Measurements from ENCODE around the gene NRG3. TPM values are rescaled to one million over a fixed set of nuclear protein-coding genes. Genes with fewer than 3 reads are reported as not detected.

NRG3 gene
- total RNA-seq, 2 experiments from 2014 or later: not detected

- ATAC-seq (ENCODE audit: poor library complexity) (no peak), DNase-seq (no peak)
- ChIA-PET CTCF (no interaction called here), POLR2A (no interaction called here)
- H3K9me3 ChIP-seq (ENCODE audit: control insufficient read depth in 1 of 2, insufficient read depth in 1 of 2, low read length in 2 of 2): no peaks in the 10 kb centered on the region
- H3K4me3 Mint-ChIP-seq: no peak overlapping the region
- H3K27ac Mint-ChIP-seq: no peak overlapping the region
- H3K9me3 Mint-ChIP-seq: peaks cover 9% of the 10 kb centered on the region
- H3K4me3 ChIP-seq (ENCODE audit: low read length): no peak overlapping the region
- intact Hi-C loops (cut with DNase I, micrococcal nuclease): no loop called here
- no peaks in the 10 kb centered on the region for H3K36me3 ChIP-seq (ENCODE audit: insufficient read depth, low read length)
- no peaks in the 10 kb centered on the region for H3K27me3 ChIP-seq (ENCODE audit: control insufficient read depth in 1 of 2, insufficient read depth in 2 of 2, low read length in 2 of 2)
- TF ChIP-seq CTCF (IDR thresholded peaks at IDR 0.05): no peak
- no peaks in the 10 kb centered on the region for H3K4me1 Mint-ChIP-seq (ENCODE audit: low read depth)
- no peaks in the 10 kb centered on the region for H3K27me3 Mint-ChIP-seq
- H3K36me3 Mint-ChIP-seq (ENCODE audit: low read depth): no peaks in the 10 kb centered on the region
- H3K4me1 ChIP-seq (ENCODE audit: insufficient read depth, low read length): no peaks in the 10 kb centered on the region
- no peak overlapping the region for H3K27ac ChIP-seq (ENCODE audit: low read depth in 1 of 2, low read length in 2 of 2)
Observed at GRCh38 chr10:82072124-82072523, 197.1 kb downstream of the NRG3 start.

GRCh38 chr10:82075605-82076004, 200.6 kb downstream of the NRG3 start:
- H3K27ac Mint-ChIP-seq: no peak overlapping the region
- ATAC-seq (ENCODE audit: poor library complexity): no peak
- Histone ChIP-seq H3K27ac (ENCODE audit: low read depth in 1 of 2, low read length in 2 of 2) (no peak overlapping the region), H3K4me3 (ENCODE audit: low read length) (no peak overlapping the region), H3K4me1 (ENCODE audit: insufficient read depth, low read length) (no peaks in the 10 kb centered on the region), H3K36me3 (ENCODE audit: insufficient read depth, low read length) (no peaks in the 10 kb centered on the region), H3K27me3 (ENCODE audit: control insufficient read depth in 1 of 2, insufficient read depth in 2 of 2, low read length in 2 of 2) (no peaks in the 10 kb centered on the region), H3K9me3 (ENCODE audit: control insufficient read depth in 1 of 2, insufficient read depth in 1 of 2, low read length in 2 of 2) (peaks cover 0 to 8% of the 10 kb centered on the region in 2 experiments)
- H3K4me3 Mint-ChIP-seq: no peak overlapping the region
- no peak for DNase-seq
- no peaks in the 10 kb centered on the region for H3K4me1 Mint-ChIP-seq (ENCODE audit: low read depth)
- no peaks in the 10 kb centered on the region for H3K36me3 Mint-ChIP-seq (ENCODE audit: low read depth)
- ChIA-PET CTCF (no interaction called here), POLR2A (no interaction called here)
- intact Hi-C loops (cut with DNase I, micrococcal nuclease): no loop called here
- H3K9me3 Mint-ChIP-seq: peaks cover 8% of the 10 kb centered on the region
- H3K27me3 Mint-ChIP-seq: no peaks in the 10 kb centered on the region
- no peak for TF ChIP-seq CTCF (IDR thresholded peaks at IDR 0.05)

- H3K36me3 Mint-ChIP-seq (ENCODE audit: low read depth): no peaks in the 10 kb centered on the region
- no peaks in the 10 kb centered on the region for H3K4me1 Mint-ChIP-seq (ENCODE audit: low read depth)
Observed at GRCh38 chr10:82084496-82084895, 209.5 kb downstream of the NRG3 start.

More at GRCh38 chr10:82084496-82084895, 209.5 kb downstream of the NRG3 start:
- H3K4me1 ChIP-seq (ENCODE audit: insufficient read depth, low read length): no peaks in the 10 kb centered on the region
- no peak for ATAC-seq (ENCODE audit: poor library complexity)
- H3K27ac ChIP-seq (ENCODE audit: low read depth in 1 of 2, low read length in 2 of 2): no peak overlapping the region
- intact Hi-C loops (cut with DNase I, micrococcal nuclease): no loop called here
- H3K4me3 ChIP-seq (ENCODE audit: low read length): no peak overlapping the region
- no peak for DNase-seq
- Mint-ChIP-seq H3K9me3 (peaks cover 6% of the 10 kb centered on the region), H3K27me3 (no peaks in the 10 kb centered on the region), H3K27ac (no peak overlapping the region), H3K4me3 (no peak overlapping the region)
- ChIA-PET POLR2A (no interaction called here), CTCF (no interaction called here)
- H3K9me3 ChIP-seq (ENCODE audit: control insufficient read depth in 1 of 2, insufficient read depth in 1 of 2, low read length in 2 of 2): peaks cover 0 to 10% of the 10 kb centered on the region in 2 experiments
- no peaks in the 10 kb centered on the region for H3K27me3 ChIP-seq (ENCODE audit: control insufficient read depth in 1 of 2, insufficient read depth in 2 of 2, low read length in 2 of 2)
- no peak for TF ChIP-seq CTCF (IDR thresholded peaks at IDR 0.05)
- no peaks in the 10 kb centered on the region for H3K36me3 ChIP-seq (ENCODE audit: insufficient read depth, low read length)
